PC-3 (cell line): ENCODE measurements around the gene ZNF668. TPM values are rescaled to one million over a fixed set of nuclear protein-coding genes. Genes with fewer than 3 reads are reported as not detected.
A peak's percentile ranks its signal among the peaks of the same experiment; 100 is the strongest.

Source experiments
- ATAC-seq: fragments of 200-7000 bp; cut with Tn5 transposase; 2 replicates; pipeline ENCODE4 v1.9.1; 2020; ENCODE audit warnings: mild to moderate bottlenecking, moderate library complexity
- BruUV-seq: library from RNA; stranded (reverse); fragments of 400-500 nt; replicated peaks from 2 replicates; lab custom pipeline; 2021; lab: Mats Ljungman, UMichigan
- CTCF ChIA-PET: fragments of 300-600 bp; sonication (Branson Sonifier 250); formaldehyde crosslinking; loops from one replicate; lab custom pipeline; 2022; ENCODE audit warnings: antibody characterized with exemption; lab: Charles Lee
- POLR2A ChIA-PET: fragments of 300-600 bp; sonication (Branson Sonifier 250); formaldehyde crosslinking; loops from one replicate; lab custom pipeline; 2022; ENCODE audit warnings: antibody characterized with exemption; ENCODE audit not compliant: unreplicated experiment; lab: Charles Lee
- DNase-seq: peaks from one replicate; pipeline ENCODE4 v3.0.0-alpha.2; 2015
- H2AFZ ChIP-seq: fragments of 300-600 bp; sonication (generic); 2 replicates; pipeline ENCODE4 v1.6.0; 2016; ENCODE audit warnings: antibody characterized with exemption, low read length
- H3F3A ChIP-seq: fragments of 300-600 bp; sonication (generic); one replicate; pipeline ENCODE4 v1.6.0; 2017; ENCODE audit warnings: antibody characterized with exemption, low read length, control low read depth, mild to moderate bottlenecking; ENCODE audit not compliant: unreplicated experiment
- H3K27ac ChIP-seq: fragments of 300-600 bp; sonication (generic); 2 replicates; pipeline ENCODE4 v1.5.1; 2016; ENCODE audit warnings: mild to moderate bottlenecking, low read length
- H3K27me3 ChIP-seq: fragments of 300-600 bp; sonication (generic); 2 replicates; pipeline ENCODE4 v1.6.1; 2016; ENCODE audit warnings: low read length, mixed read lengths
- H3K36me3 ChIP-seq: fragments of 300-600 bp; sonication (generic); 2 replicates; pipeline ENCODE4 v1.6.1; 2016; ENCODE audit warnings: low read depth, mixed run types, low read length, mixed read lengths
- H3K4me1 ChIP-seq: fragments of 300-600 bp; sonication (generic); 2 replicates; pipeline ENCODE4 v1.5.1; 2016; ENCODE audit warnings: low read length; ENCODE audit not compliant: insufficient read depth
- H3K4me2 ChIP-seq: fragments of 300-600 bp; sonication (generic); 2 replicates; pipeline ENCODE4 v1.6.0; 2016; ENCODE audit warnings: low read length
- H3K4me3 ChIP-seq: fragments of 300-600 bp; sonication (generic); 2 replicates; pipeline ENCODE4 v1.5.1; 2016; ENCODE audit warnings: mild to moderate bottlenecking, low read length, mixed read lengths
- H3K79me2 ChIP-seq: fragments of 300-600 bp; sonication (generic); 2 replicates; pipeline ENCODE4 v1.6.1; 2017; ENCODE audit warnings: low read length, mixed read lengths
- H3K9ac ChIP-seq: fragments of 300-600 bp; sonication (generic); 2 replicates; pipeline ENCODE4 v1.6.0; 2016; ENCODE audit warnings: mild to moderate bottlenecking, low read length
- H3K9me2 ChIP-seq: fragments of 300-600 bp; sonication (generic); replicated peaks from 2 replicates; pipeline ENCODE4 v1.6.1; 2016; ENCODE audit warnings: mixed run types, low read length, mixed read lengths
- H3K9me3 ChIP-seq: fragments of 300-600 bp; sonication (generic); 2 replicates; pipeline ENCODE4 v1.6.1; 2016; ENCODE audit warnings: low read length, mixed read lengths
- H4K20me1 ChIP-seq: fragments of 300-600 bp; sonication (generic); 2 replicates; pipeline ENCODE4 v1.6.1; 2016; ENCODE audit warnings: low read length, mixed read lengths
- EZH2 ChIP-seq: fragments of 300-600 bp; sonication (generic); IDR thresholded peaks from one replicate; pipeline ENCODE4 v1.6.1; 2017; ENCODE audit warnings: antibody characterized with exemption, mild to moderate bottlenecking, low read length; ENCODE audit not compliant: unreplicated experiment
- EZH2phosphoT487 ChIP-seq: fragments of 300-600 bp; sonication (generic); IDR thresholded peaks from 2 replicates; pipeline ENCODE4 v1.6.1; 2018; ENCODE audit warnings: mild to moderate bottlenecking, antibody characterized with exemption, low read length, borderline replicate concordance
- intact Hi-C: fragments of 100-400 bp; cut with micrococcal nuclease; formaldehyde crosslinking; loops from 2 replicates; pipeline ENCODE4 v1.9.0; 2023
- total RNA-seq: library from RNA; depleted of rRNA; stranded (reverse); fragments of >200 nt; gene quantifications from 2 replicates; pipeline ENCODE4 v1.2.3, GENCODE V29; 2014
- TF ChIP-seq, protein P1 (sequence below): fragments of 300-600 bp; sonication (generic); conservative IDR thresholded peaks from 2 replicates; pipeline ENCODE4 v1.5.1; 2017; ENCODE audit warnings: antibody characterized with exemption, low read depth, mild to moderate bottlenecking, low read length

Gene ZNF668
- total RNA-seq, 1 experiment from 2014 or later: 15.6 TPM

DNA sequence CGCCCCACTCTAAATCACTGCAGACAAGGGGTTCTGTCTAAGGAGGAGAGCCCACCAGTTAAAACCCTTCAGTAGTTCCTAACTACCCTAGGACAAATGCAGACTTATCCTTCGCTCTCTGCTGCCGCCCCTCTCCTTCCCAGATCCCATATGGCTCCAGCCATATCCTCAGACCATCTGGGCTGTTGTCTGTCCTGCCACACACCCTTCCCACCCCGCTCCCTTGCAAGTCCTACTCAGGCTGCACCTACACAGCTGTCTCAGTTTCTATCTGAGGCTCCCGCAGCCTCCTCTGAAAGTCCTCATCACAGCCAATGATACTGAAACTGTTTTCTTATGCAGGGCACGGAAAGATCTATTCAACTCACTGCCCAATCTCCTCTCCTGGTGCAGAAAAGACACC, 33.4 kb upstream of the ZNF668 start:
- peak overlapping the region; percentile 93; the same call in 1 of the 2 replicates for H2AFZ ChIP-seq
- H3K9ac ChIP-seq: no peak overlapping the region
- TF ChIP-seq EZH2phosphoT487 (no peak), EZH2 (no peak)
- TF ChIP-seq, protein P1, sequence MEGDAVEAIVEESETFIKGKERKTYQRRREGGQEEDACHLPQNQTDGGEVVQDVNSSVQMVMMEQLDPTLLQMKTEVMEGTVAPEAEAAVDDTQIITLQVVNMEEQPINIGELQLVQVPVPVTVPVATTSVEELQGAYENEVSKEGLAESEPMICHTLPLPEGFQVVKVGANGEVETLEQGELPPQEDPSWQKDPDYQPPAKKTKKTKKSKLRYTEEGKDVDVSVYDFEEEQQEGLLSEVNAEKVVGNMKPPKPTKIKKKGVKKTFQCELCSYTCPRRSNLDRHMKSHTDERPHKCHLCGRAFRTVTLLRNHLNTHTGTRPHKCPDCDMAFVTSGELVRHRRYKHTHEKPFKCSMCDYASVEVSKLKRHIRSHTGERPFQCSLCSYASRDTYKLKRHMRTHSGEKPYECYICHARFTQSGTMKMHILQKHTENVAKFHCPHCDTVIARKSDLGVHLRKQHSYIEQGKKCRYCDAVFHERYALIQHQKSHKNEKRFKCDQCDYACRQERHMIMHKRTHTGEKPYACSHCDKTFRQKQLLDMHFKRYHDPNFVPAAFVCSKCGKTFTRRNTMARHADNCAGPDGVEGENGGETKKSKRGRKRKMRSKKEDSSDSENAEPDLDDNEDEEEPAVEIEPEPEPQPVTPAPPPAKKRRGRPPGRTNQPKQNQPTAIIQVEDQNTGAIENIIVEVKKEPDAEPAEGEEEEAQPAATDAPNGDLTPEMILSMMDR: no peak
- ChIA-PET POLR2A (no interaction called here), CTCF (no interaction called here)
- peak overlapping the region; percentile 88; the same call in 1 of the 2 replicates for H3K4me2 ChIP-seq
- H3F3A ChIP-seq: no peaks in the 10 kb centered on the region
- intact Hi-C loops: no loop called here
- no peak overlapping the region for H3K4me3 ChIP-seq
- peaks cover 8% of the 10 kb centered on the region; the same call in 1 of the 2 replicates for H3K36me3 ChIP-seq
- H3K9me2 ChIP-seq: no peaks in the 10 kb centered on the region
- H4K20me1 ChIP-seq: no peaks in the 10 kb centered on the region
- H3K79me2 ChIP-seq: peaks cover 15% of the 10 kb centered on the region
- H3K27ac ChIP-seq: no peak overlapping the region
- peaks cover 17% of the 10 kb centered on the region for H3K4me1 ChIP-seq
- H3K9me3 ChIP-seq: no peaks in the 10 kb centered on the region
- BruUV-seq: no TSS peak
- H3K27me3 ChIP-seq: no peaks in the 10 kb centered on the region
- no peak for DNase-seq
- ATAC-seq: no peak

DNA sequence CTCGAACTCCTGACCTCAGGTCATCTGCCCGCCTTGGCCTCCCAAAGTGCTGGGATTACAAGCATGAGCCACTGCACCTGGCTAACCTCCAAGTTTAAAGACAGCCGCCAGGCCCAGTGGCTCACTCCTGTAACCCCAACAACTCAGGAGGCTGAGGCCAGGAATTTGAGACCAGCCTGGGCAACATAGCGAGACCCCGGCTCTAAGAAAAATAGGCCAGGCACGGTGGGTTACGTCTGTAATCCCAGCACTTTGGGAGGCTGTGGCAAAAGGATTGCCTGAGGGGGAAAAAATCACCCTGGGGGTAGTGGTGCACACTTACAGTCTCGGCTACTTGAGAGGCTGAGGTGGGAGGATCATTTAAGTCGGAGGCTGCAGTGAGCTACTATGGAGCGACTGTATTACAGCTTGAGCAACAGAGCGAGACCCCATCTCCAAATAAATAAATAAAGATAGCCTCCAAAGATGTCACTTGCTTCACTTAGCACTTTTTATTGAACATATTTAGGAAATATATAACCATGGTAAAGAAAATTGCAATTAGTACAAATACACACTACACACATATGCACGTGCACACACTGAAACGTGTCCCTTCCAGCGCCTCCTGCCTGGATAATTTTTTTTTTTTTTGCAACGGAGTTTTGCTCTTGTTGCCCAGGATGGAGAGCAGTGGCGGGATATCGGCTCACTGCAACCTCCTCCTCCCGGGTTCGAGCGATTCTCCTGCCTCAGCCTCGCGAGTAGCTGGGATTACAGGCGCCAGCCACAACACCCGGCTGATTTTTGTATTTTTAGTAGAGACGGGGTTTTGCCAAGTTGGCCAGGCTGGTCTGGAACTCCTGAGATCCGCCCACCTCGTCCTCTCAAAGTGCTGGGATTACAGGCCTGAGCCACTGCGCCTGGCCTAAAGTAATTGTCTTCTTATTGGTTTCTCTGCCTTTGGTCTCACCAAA, 32.7 kb upstream of the ZNF668 start:
- TF ChIP-seq EZH2 (no peak), EZH2phosphoT487 (no peak)
- TF ChIP-seq, protein P1: no peak
- intact Hi-C loops: no loop called here
- DNase-seq (no peak), ATAC-seq (no peak)
- no peak overlapping the region for H3K9ac ChIP-seq
- H3K4me2 ChIP-seq: no peak overlapping the region
- no peaks in the 10 kb centered on the region for H4K20me1 ChIP-seq
- H3K9me3 ChIP-seq: no peaks in the 10 kb centered on the region
- peaks cover 15% of the 10 kb centered on the region for H3K79me2 ChIP-seq
- no peak overlapping the region for H3K4me3 ChIP-seq
- H3F3A ChIP-seq: no peaks in the 10 kb centered on the region
- no peaks in the 10 kb centered on the region for H3K9me2 ChIP-seq
- H3K4me1 ChIP-seq: peaks cover 17% of the 10 kb centered on the region
- no peaks in the 10 kb centered on the region for H3K27me3 ChIP-seq
- POLR2A ChIA-PET: no interaction called here
- H3K27ac ChIP-seq: no peak overlapping the region
- CTCF ChIA-PET: no interaction called here
- 0 out of 2 replicates have a peak, but pooled peaks cover 2% of the 10 kb centered on the region for H3K36me3 ChIP-seq
- no TSS peak for BruUV-seq
- H2AFZ ChIP-seq: no peak overlapping the region
